Adrenal gland (tissue), 12 donors: ENCODE data around the gene FOXP3. TPM values are rescaled to one million over a fixed set of nuclear protein-coding genes. Genes with fewer than 3 reads are reported as not detected.

ENCODE experiments used
- DNase-seq, 7 donors: peaks; one replicate each; pipeline ENCODE4 v3.0.0-alpha.2; 2019 to 2020
- H3K27ac ChIP-seq, 5 donors: fragments of 200-600 bp; sonication (generic) in 4 of 5; 1 replicate in 3 of 5; 2 replicates in 2 of 5; pipeline versions ENCODE4 v1.5.1 to v1.8.0; 2016 to 2020; ENCODE audit warnings: mild to moderate bottlenecking in 1 of 5
- H3K27me3 ChIP-seq: fragments of 200-600 bp; 2 replicates; pipeline ENCODE4 v1.8.0; 2021
- H3K36me3 ChIP-seq, 2 donors: fragments of 200-600 bp; replicated peaks in 1 of 2; 1 replicate in 1 of 2; 2 replicates in 1 of 2; pipeline versions ENCODE4 v1.5.1 to v1.8.0; 2018 to 2022
- H3K4me1 ChIP-seq, 2 donors: fragments of 200-600 bp; replicated peaks in 1 of 2; 1 replicate in 1 of 2; 2 replicates in 1 of 2; pipeline versions ENCODE4 v1.5.1 to v1.8.0; 2018 to 2021
- H3K4me3 ChIP-seq, 4 donors: fragments of 200-600 bp; sonication (generic) in 3 of 4; one replicate each; pipeline ENCODE4 v1.5.1; 2016 to 2018
- H3K9me3 ChIP-seq, 3 donors: fragments of 200-600 bp; sonication (generic) in 1 of 3; replicated peaks in 1 of 3; 1 replicate in 2 of 3; 2 replicates in 1 of 3; pipeline versions ENCODE4 v1.5.1 to v1.8.0; 2016 to 2021
- POLR2A ChIP-seq, 2 donors: fragments of 450-650 bp; IDR thresholded peaks; one replicate each; pipeline ENCODE4 v1.6.1; 2017; ENCODE audit warnings: antibody characterized with exemption in 2 of 2, mild to moderate bottlenecking in 2 of 2, moderate library complexity in 1 of 2
- WGBS, 4 donors: extraction: QIAGEN DNeasy Blood & Tissue Kit in 2 of 4; methylation state at CpG; one replicate each; pipeline versions ENCODE4 v1.1.5 to v1.1.7; 2013 to 2017; 5-methylcytosine and 5-hydroxymethylcytosine counted together
- intact Hi-C, 2 donors: fragments of 100-400 bp; cut with DNase I; formaldehyde crosslinking; loops; one replicate each; pipeline versions ENCODE4 v1.14.1 to v1.15.0; 2022 to 2023
- polyA plus RNA-seq, 3 donors: library from polyadenylated mRNA; stranded (reverse); fragments of 200-250 nt in 2 of 3; fragments of 350-450 nt in 1 of 3; fragmentation: Illumina TruSeq in 1 of 3; extraction: RNeasy Lipid Tissue Mini Kit (QIAGEN cat#74804) in 1 of 3; gene quantifications; one replicate each; pipeline ENCODE4 v1.2.3, GENCODE V29; 2013 to 2014
- total RNA-seq, 9 donors: library from RNA; depleted of rRNA in 4 of 9; stranded (reverse); fragments of >200 nt in 4 of 9; fragments of 120-200 nt in 1 of 9; fragmentation: NEBNext Ultra II Directional in 1 of 9; extraction: Animal tissue kit (Norgen Biotek cat#: 25700) in 1 of 9; gene quantifications; one replicate each; pipeline versions ENCODE4 v1.1.0 to v1.2.4, GENCODE V29; 2013 to 2023
- TF ChIP-seq, protein P1 (sequence below), 6 experiments: fragments of 450-650 bp in 4 of 6; fragments of 200-600 bp in 2 of 6; sonication (generic) in 1 of 6; IDR thresholded peaks; 1 replicate in 5 of 6; 2 replicates in 1 of 6; pipeline versions ENCODE4 v1.5.1 to v1.8.0; 2016 to 2021; ENCODE audit warnings: antibody characterized with exemption in 6 of 6, mild to moderate bottlenecking in 2 of 6, moderate library complexity in 1 of 6
- donor health status: healthy with polysubstance abuse.
- donor health status: Bipolar disorder and iron deficiency.
- donor health status: DM: yes; HTN: yes; CAD: no.
- donor health status: DM: no; HTN: no; CAD: no.
- donor health status: DM: no; HTN: no; CAD: no.
- donor health status: DM: yes; HTN: yes; CAD: no.

The FOXP3 gene
- total and polyA plus RNA-seq, 12 donors, result 0.14 to 0.53 (median 0.26) TPM; not detected in 4

DNA sequence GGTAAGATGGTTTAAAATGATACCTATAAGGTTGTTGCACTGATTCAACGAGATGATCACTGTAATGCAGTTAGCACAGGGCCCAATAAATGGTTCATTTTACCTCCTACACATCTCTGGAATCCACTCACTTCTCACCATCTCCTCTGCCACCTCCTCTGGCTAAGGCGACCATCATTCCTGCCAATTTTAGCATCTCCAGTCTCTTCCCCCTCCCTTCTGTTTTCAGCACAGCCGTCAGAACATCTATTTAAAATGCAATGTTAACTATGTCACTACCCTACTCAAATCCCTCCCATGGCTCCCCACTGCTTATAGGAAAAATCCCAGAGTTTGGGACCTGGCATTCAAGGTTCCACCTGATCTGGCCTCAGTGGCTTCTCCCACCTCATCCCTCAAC lies 61.0 kb downstream of the FOXP3 start:
- intact Hi-C loops, result no loop called here
- 67 to 80% (median 73%) methylated on average over 3 of the region's 3 CpGs for WGBS, 4 donors
- no peak for DNase-seq

DNA sequence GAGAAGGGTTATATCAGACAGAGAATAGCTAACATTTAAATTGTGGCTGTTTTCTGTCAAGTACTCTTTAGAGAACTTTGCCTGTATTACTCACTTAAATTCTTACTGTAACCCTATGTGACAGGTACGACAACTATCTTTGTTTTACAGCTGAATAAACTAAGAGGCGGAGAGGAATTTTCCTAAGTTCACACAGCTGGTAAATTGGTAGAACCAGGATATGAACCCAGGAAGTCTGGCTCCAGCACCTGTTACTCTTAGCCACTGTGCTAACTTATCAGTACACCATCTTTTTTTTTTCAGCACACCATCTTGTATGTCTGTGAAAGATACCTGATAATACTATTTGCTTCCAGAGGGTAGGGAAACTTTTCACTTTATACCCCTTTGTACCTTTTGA lies 62.5 kb downstream of the FOXP3 start:
- H3K27ac ChIP-seq, result no peak overlapping the region
- intact Hi-C loops, result no loop called here
- H3K27me3 ChIP-seq, result peaks cover 6% of the 10 kb centered on the region
- 84 to 91% (median 89%) methylated on average over 2 of the region's 2 CpGs for WGBS, 4 donors
- no peaks in the 10 kb centered on the region for H3K4me1 ChIP-seq
- H3K36me3 ChIP-seq, result no peaks in the 10 kb centered on the region
- no peak overlapping the region for H3K4me3 ChIP-seq
- no peak for TF ChIP-seq POLR2A (IDR thresholded peaks at IDR 0.05)
- TF ChIP-seq, protein P1, sequence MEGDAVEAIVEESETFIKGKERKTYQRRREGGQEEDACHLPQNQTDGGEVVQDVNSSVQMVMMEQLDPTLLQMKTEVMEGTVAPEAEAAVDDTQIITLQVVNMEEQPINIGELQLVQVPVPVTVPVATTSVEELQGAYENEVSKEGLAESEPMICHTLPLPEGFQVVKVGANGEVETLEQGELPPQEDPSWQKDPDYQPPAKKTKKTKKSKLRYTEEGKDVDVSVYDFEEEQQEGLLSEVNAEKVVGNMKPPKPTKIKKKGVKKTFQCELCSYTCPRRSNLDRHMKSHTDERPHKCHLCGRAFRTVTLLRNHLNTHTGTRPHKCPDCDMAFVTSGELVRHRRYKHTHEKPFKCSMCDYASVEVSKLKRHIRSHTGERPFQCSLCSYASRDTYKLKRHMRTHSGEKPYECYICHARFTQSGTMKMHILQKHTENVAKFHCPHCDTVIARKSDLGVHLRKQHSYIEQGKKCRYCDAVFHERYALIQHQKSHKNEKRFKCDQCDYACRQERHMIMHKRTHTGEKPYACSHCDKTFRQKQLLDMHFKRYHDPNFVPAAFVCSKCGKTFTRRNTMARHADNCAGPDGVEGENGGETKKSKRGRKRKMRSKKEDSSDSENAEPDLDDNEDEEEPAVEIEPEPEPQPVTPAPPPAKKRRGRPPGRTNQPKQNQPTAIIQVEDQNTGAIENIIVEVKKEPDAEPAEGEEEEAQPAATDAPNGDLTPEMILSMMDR (IDR thresholded peaks at IDR 0.05), result no peak
- no peak for DNase-seq
- H3K9me3 ChIP-seq, result no peaks in the 10 kb centered on the region

More for the DNA sequence above, 61.0 kb downstream of the FOXP3 start:
- no peak overlapping the region for H3K27ac ChIP-seq
- TF ChIP-seq, protein P1 (IDR thresholded peaks at IDR 0.05), result no peak
- TF ChIP-seq POLR2A (IDR thresholded peaks at IDR 0.05), result no peak
- H3K36me3 ChIP-seq, result no peaks in the 10 kb centered on the region
- H3K4me3 ChIP-seq, result no peak overlapping the region
- no peaks in the 10 kb centered on the region for H3K4me1 ChIP-seq
- no peaks in the 10 kb centered on the region for H3K9me3 ChIP-seq
- peaks cover 6% of the 10 kb centered on the region for H3K27me3 ChIP-seq

Other genes with a start within 250 kb of the FOXP3 start
- 100 to 1,000 TPM in 4 of 9 donors, 10 to 100 TPM in 5; 32.7 to 168 (median 94.7) TPM for gene TFE3, start 221.4 kb downstream of the FOXP3 start, total RNA-seq
- gene TFE3, start 221.4 kb downstream of the FOXP3 start, polyA plus RNA-seq, result 10 to 100 TPM; 45.6 to 76.1 (median 65.9) TPM
- 10 to 100 TPM in 1 of 9 donors, 1 to 10 TPM in 8; 1.2 to 30.6 (median 2.8) TPM for gene CCDC120, start 205.7 kb downstream of the FOXP3 start, total RNA-seq
- gene CCDC120, start 205.7 kb downstream of the FOXP3 start, polyA plus RNA-seq, result 1 to 10 TPM; 1.1 to 8.2 (median 2.7) TPM
- gene PRAF2, start 190.7 kb downstream of the FOXP3 start, total RNA-seq, result 10 to 100 TPM in 8 of 9 donors, 1 to 10 TPM in 1; 9.7 to 44.5 (median 34.4) TPM
- 100 to 1,000 TPM in 1 of 3 donors, 10 to 100 TPM in 2; 66.0 to 100 (median 85.5) TPM for gene PRAF2, start 190.7 kb downstream of the FOXP3 start, polyA plus RNA-seq
- 100 to 1,000 TPM in 6 of 9 donors, 10 to 100 TPM in 3; 64.1 to 139 (median 108) TPM for gene WDR45, start 184.8 kb downstream of the FOXP3 start, total RNA-seq
- gene WDR45, start 184.8 kb downstream of the FOXP3 start, polyA plus RNA-seq, result 100 to 1,000 TPM in 2 of 3 donors, 10 to 100 TPM in 1; 59.4 to 184 (median 170) TPM
- 10 to 100 TPM; 21.5 to 58.4 (median 27.3) TPM for gene GPKOW, start 141.0 kb downstream of the FOXP3 start, total RNA-seq
- 10 to 100 TPM; 10.1 to 21.8 (median 11.3) TPM for gene GPKOW, start 141.0 kb downstream of the FOXP3 start, polyA plus RNA-seq
- gene MAGIX, start 102.0 kb downstream of the FOXP3 start, total RNA-seq, result 10 to 100 TPM in 1 of 9 donors, 1 to 10 TPM in 8; 2.2 to 16.2 (median 3.1) TPM
- gene MAGIX, start 102.0 kb downstream of the FOXP3 start, polyA plus RNA-seq, result 1 to 10 TPM in 2 of 3 donors, under 1 TPM in 1; 0.59 to 8.4 (median 7.6) TPM
- gene PLP2, start 92.8 kb downstream of the FOXP3 start, total RNA-seq, result 100 to 1,000 TPM in 6 of 9 donors, 10 to 100 TPM in 3; 52.1 to 304 (median 161) TPM
- 100 to 1,000 TPM in 2 of 3 donors, 10 to 100 TPM in 1; 78.2 to 724 (median 324) TPM for gene PLP2, start 92.8 kb downstream of the FOXP3 start, polyA plus RNA-seq
- 10 to 100 TPM in 7 of 9 donors, 1 to 10 TPM in 2; 2.8 to 46.8 (median 13.1) TPM for gene PRICKLE3, start 78.3 kb downstream of the FOXP3 start, total RNA-seq
- 10 to 100 TPM in 1 of 3 donors, 1 to 10 TPM in 2; 5.7 to 10.9 (median 6.6) TPM for gene PRICKLE3, start 78.3 kb downstream of the FOXP3 start, polyA plus RNA-seq
- gene SYP, start 64.5 kb downstream of the FOXP3 start, total RNA-seq, result 100 to 1,000 TPM in 1 of 9 donors, 10 to 100 TPM in 7, 1 to 10 TPM in 1; 6.8 to 147 (median 18.5) TPM
- gene SYP, start 64.5 kb downstream of the FOXP3 start, polyA plus RNA-seq, result 10 to 100 TPM; 18.6 to 73.1 (median 61.4) TPM
- under 1 TPM in 3 of 9 donors, not detected in 6; 0.14 to 0.18 (median 0.17) TPM for gene CACNA1F, start 31.4 kb downstream of the FOXP3 start, total RNA-seq
- gene CACNA1F, start 31.4 kb downstream of the FOXP3 start, polyA plus RNA-seq, result under 1 TPM in 2 of 3 donors, not detected in 1; 0.13 to 0.24 TPM
- 10 to 100 TPM in 8 of 9 donors, 1 to 10 TPM in 1; 8.8 to 24.7 (median 19.4) TPM for gene CCDC22, start 29.2 kb downstream of the FOXP3 start, total RNA-seq
- 10 to 100 TPM in 2 of 3 donors, 1 to 10 TPM in 1; 6.0 to 13.6 (median 11.8) TPM for gene CCDC22, start 29.2 kb downstream of the FOXP3 start, polyA plus RNA-seq
- gene PPP1R3F, start 5.1 kb upstream of the FOXP3 start, total RNA-seq, result 10 to 100 TPM in 1 of 9 donors, 1 to 10 TPM in 8; 3.5 to 11.6 (median 6.8) TPM
- 1 to 10 TPM; 2.6 to 6.2 (median 4.3) TPM for gene PPP1R3F, start 5.1 kb upstream of the FOXP3 start, polyA plus RNA-seq
- under 1 TPM in 1 of 9 donors, not detected in 8; 0.33 TPM for gene GAGE10, start 38.9 kb upstream of the FOXP3 start, total RNA-seq
- not detected for gene GAGE10, start 38.9 kb upstream of the FOXP3 start, polyA plus RNA-seq
- not detected for gene GAGE12J, start 57.3 kb upstream of the FOXP3 start, total RNA-seq
- not detected for gene GAGE12J, start 57.3 kb upstream of the FOXP3 start, polyA plus RNA-seq
- gene GAGE13, start 66.9 kb upstream of the FOXP3 start, total RNA-seq, result not detected
- not detected for gene GAGE13, start 66.9 kb upstream of the FOXP3 start, polyA plus RNA-seq